Measurements from ENCODE around the gene SYNE1.

DNA sequence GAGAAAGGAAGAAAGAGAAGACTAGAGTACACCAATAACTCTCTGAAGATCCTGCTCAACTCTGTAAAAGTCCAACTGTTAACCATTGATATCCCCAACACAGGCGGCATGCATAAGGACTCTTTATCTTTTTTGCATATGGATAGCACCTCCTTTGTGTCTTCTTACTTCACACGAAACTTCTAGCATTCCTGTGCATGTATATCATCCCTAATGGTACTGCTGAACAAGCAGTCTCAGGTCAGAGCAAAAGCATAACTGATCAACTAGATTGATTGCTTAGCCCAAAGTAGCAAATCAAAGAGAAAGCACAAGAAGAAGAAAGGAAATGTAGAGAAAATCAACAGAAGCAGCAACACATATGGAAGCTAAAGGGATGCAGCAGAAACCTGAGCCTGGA lies 234.4 kb downstream of the SYNE1 start:
- TF ChIP-seq, protein P1, sequence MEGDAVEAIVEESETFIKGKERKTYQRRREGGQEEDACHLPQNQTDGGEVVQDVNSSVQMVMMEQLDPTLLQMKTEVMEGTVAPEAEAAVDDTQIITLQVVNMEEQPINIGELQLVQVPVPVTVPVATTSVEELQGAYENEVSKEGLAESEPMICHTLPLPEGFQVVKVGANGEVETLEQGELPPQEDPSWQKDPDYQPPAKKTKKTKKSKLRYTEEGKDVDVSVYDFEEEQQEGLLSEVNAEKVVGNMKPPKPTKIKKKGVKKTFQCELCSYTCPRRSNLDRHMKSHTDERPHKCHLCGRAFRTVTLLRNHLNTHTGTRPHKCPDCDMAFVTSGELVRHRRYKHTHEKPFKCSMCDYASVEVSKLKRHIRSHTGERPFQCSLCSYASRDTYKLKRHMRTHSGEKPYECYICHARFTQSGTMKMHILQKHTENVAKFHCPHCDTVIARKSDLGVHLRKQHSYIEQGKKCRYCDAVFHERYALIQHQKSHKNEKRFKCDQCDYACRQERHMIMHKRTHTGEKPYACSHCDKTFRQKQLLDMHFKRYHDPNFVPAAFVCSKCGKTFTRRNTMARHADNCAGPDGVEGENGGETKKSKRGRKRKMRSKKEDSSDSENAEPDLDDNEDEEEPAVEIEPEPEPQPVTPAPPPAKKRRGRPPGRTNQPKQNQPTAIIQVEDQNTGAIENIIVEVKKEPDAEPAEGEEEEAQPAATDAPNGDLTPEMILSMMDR (IDR thresholded peaks at IDR 0.05): no peak
- TF ChIP-seq EP300 (IDR thresholded peaks at IDR 0.05): no peak
- no peak for TF ChIP-seq POLR2A (IDR thresholded peaks at IDR 0.05)

Measured in sigmoid colon (tissue), 4 donors.